GM23338 (cell line): ENCODE results near the gene GNB4. TPM values are rescaled to one million over a fixed set of nuclear protein-coding genes. Genes with fewer than 3 reads are reported as not detected.
A peak's percentile ranks its signal among the peaks of the same experiment; 100 is the strongest.

Experiments used
- ATAC-seq: fragments of 200-7000 bp; cut with Tn5 transposase; 3 replicates; pipeline ENCODE4 v1.9.1; 2020
- DNase-seq: peaks from one replicate; pipeline ENCODE4 v3.0.0-alpha.2; 2015; ENCODE audit warnings: low spot score
- H2AFZ ChIP-seq: fragments of 200-600 bp; sonication (generic); 2 replicates; pipeline ENCODE4 v1.8.0; 2016; ENCODE audit warnings: antibody characterized with exemption, mild to moderate bottlenecking, moderate library complexity
- H3F3A ChIP-seq: fragments of 200-600 bp; sonication (generic); replicated peaks from 2 replicates; pipeline ENCODE4 v1.8.0; 2017; ENCODE audit warnings: antibody characterized with exemption, mixed run types, low read depth
- H3K27ac ChIP-seq: fragments of 200-600 bp; sonication (generic); 2 replicates; pipeline ENCODE4 v1.6.1; 2016; ENCODE audit warnings: low read depth
- H3K27me3 ChIP-seq: fragments of 200-600 bp; sonication (generic); 2 replicates; pipeline ENCODE4 v1.8.0; 2016; ENCODE audit warnings: mild to moderate bottlenecking, mixed run types, moderate library complexity; ENCODE audit not compliant: insufficient read depth
- H3K36me3 ChIP-seq: fragments of 200-600 bp; sonication (generic); 2 replicates; pipeline ENCODE4 v1.8.0; 2016; ENCODE audit warnings: mild to moderate bottlenecking; ENCODE audit not compliant: insufficient read depth
- H3K4me1 ChIP-seq: fragments of 200-600 bp; sonication (generic); 2 replicates; pipeline ENCODE4 v1.8.0; 2016; ENCODE audit warnings: mild to moderate bottlenecking, moderate library complexity; ENCODE audit not compliant: insufficient read depth
- H3K4me2 ChIP-seq: fragments of 200-600 bp; sonication (generic); 2 replicates; pipeline ENCODE4 v1.7.1; 2017; ENCODE audit warnings: mixed run types
- H3K4me3 ChIP-seq: fragments of 200-600 bp; sonication (generic); 2 replicates; pipeline ENCODE4 v1.6.1; 2016; ENCODE audit warnings: mixed run types
- H3K79me2 ChIP-seq: fragments of 200-600 bp; sonication (generic); replicated peaks from 2 replicates; pipeline ENCODE4 v1.8.0; 2017; ENCODE audit warnings: mild to moderate bottlenecking; ENCODE audit not compliant: insufficient read depth
- H3K9me2 ChIP-seq: fragments of 200-600 bp; sonication (generic); 2 replicates; pipeline ENCODE4 v1.8.0; 2017; ENCODE audit not compliant: insufficient read depth
- H4K20me1 ChIP-seq: fragments of 200-600 bp; sonication (generic); replicated peaks from 2 replicates; pipeline ENCODE4 v1.8.0; 2017; ENCODE audit warnings: mild to moderate bottlenecking; ENCODE audit not compliant: insufficient read depth
- H3K27ac Mint-ChIP-seq: 2 replicates; pipeline ENCODE4 v1.8.0; 2020; ENCODE audit warnings: inconsistent platforms, mild to moderate bottlenecking, moderate library complexity, mixed read lengths
- H3K27me3 Mint-ChIP-seq: 3 replicates; pipeline ENCODE4 v1.8.0; 2022; ENCODE audit warnings: low read depth, mild to moderate bottlenecking, moderate library complexity, mixed read lengths, inconsistent platforms; ENCODE audit not compliant: insufficient read depth, poor library complexity
- H3K36me3 Mint-ChIP-seq: 3 replicates; pipeline ENCODE4 v1.8.0; 2021; ENCODE audit warnings: low read depth, mild to moderate bottlenecking, inconsistent platforms, moderate library complexity, mixed read lengths
- H3K4me1 Mint-ChIP-seq: 3 replicates; pipeline ENCODE4 v1.8.0; 2020; ENCODE audit warnings: mild to moderate bottlenecking, inconsistent platforms, mixed read lengths
- H3K4me3 Mint-ChIP-seq: 3 replicates; pipeline ENCODE4 v1.8.0; 2021; ENCODE audit warnings: moderate library complexity, mild to moderate bottlenecking, inconsistent platforms, mixed read lengths
- H3K9me3 Mint-ChIP-seq: 3 replicates; pipeline ENCODE4 v1.8.0; 2020; ENCODE audit warnings: moderate library complexity, mild to moderate bottlenecking, inconsistent platforms, mixed read lengths
- EZH2phosphoT487 ChIP-seq: fragments of 200-600 bp; sonication (generic); IDR thresholded peaks from one replicate; pipeline ENCODE4 v1.8.1; 2018; ENCODE audit warnings: antibody characterized with exemption; ENCODE audit not compliant: unreplicated experiment
- ZNF331 ChIP-seq: fragments of 250-450 bp; sonication (Bioruptor Pico); IDR thresholded peaks from 2 replicates; pipeline ENCODE4 v1.5.0; 2020; ENCODE audit warnings: low read depth, mild to moderate bottlenecking, moderate library complexity
- polyA plus RNA-seq: library from polyadenylated mRNA; unstranded; fragments of >200 nt; fragmentation: Nextera tagmentation; extraction: Ambion mirVana; gene quantifications from 2 replicates; pipeline ENCODE4 v1.2.1, GENCODE V29; 2016
- total RNA-seq: library from RNA; depleted of rRNA; stranded (reverse); fragments of >200 nt; shearing (Covaris generic); gene quantifications from 2 replicates; pipeline ENCODE4 v1.2.3, GENCODE V29; 2014
- TF ChIP-seq, protein P1 (sequence below): fragments of 250-450 bp; sonication (Bioruptor Pico); IDR thresholded peaks from 2 replicates; pipeline ENCODE4 v1.5.0; 2020; ENCODE audit warnings: mild to moderate bottlenecking, moderate library complexity
- TF ChIP-seq, protein P2 (sequence below): IDR thresholded peaks from one replicate; pipeline ENCODE4 v1.6.1; 2018; ENCODE audit warnings: antibody characterized with exemption; ENCODE audit not compliant: unreplicated experiment
- TF ChIP-seq, protein P3 (sequence below), 2 experiments: fragments of 200-600 bp in 1 of 2; sonication (generic) in 1 of 2; conservative IDR thresholded peaks; 2 replicates each; pipeline versions ENCODE4 v1.5.1 to v1.6.1; 2016 to 2017; ENCODE audit warnings: antibody characterized with exemption in 2 of 2, low read depth in 2 of 2, mild to moderate bottlenecking in 2 of 2, moderate library complexity in 1 of 2
- TF ChIP-seq, protein P4 (sequence below): IDR thresholded peaks from 2 replicates; pipeline ENCODE4 v1.6.1; 2016; ENCODE audit warnings: antibody characterized with exemption

The GNB4 gene
- total and polyA plus RNA-seq, 2 experiments from 2014 or later: 11.3 to 28.4 TPM

DNA sequence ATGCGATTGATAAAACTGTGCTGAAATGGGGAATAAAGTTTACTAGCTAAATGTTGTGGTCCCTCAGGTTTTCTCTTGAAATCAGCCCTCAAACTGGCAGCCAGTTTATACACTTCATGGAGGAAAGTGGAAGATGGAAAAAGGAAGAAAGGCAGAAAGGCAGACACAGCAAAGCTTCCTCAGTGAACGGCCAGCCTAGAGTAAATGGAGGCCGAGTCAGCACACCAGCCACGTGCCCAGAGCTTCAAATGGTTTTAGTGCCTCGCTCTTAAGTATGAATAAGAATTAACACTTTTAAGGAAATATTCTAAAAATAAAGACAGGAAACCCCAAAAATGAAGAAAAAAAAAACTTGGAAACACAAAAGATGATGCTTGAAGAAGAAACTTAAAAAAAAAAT lies 48.3 kb downstream of the GNB4 start:
- H4K20me1 ChIP-seq: no peaks in the 10 kb centered on the region
- H3K27me3 ChIP-seq: no peaks in the 10 kb centered on the region
- no peaks in the 10 kb centered on the region for H3K36me3 ChIP-seq
- no peak overlapping the region for H3K4me3 ChIP-seq
- no peaks in the 10 kb centered on the region for H3K79me2 ChIP-seq
- no peaks in the 10 kb centered on the region for H3K27me3 Mint-ChIP-seq
- no peak overlapping the region for H2AFZ ChIP-seq
- peak overlapping the region; percentile 55 for H3K27ac ChIP-seq
- H3F3A ChIP-seq: no peaks in the 10 kb centered on the region
- peaks cover 43% of the 10 kb centered on the region for H3K4me1 ChIP-seq
- H3K4me2 ChIP-seq: no peak overlapping the region
- ATAC-seq: peak; percentile 22; the same call in 2 of the 3 replicates
- no peaks in the 10 kb centered on the region for H3K9me3 Mint-ChIP-seq
- no peak overlapping the region for H3K4me3 Mint-ChIP-seq
- H3K27ac Mint-ChIP-seq: peak overlapping the region; percentile 87
- H3K4me1 Mint-ChIP-seq: peaks cover 47% of the 10 kb centered on the region
- no peak for DNase-seq
- H3K9me2 ChIP-seq: no peaks in the 10 kb centered on the region
- TF ChIP-seq, protein P1, sequence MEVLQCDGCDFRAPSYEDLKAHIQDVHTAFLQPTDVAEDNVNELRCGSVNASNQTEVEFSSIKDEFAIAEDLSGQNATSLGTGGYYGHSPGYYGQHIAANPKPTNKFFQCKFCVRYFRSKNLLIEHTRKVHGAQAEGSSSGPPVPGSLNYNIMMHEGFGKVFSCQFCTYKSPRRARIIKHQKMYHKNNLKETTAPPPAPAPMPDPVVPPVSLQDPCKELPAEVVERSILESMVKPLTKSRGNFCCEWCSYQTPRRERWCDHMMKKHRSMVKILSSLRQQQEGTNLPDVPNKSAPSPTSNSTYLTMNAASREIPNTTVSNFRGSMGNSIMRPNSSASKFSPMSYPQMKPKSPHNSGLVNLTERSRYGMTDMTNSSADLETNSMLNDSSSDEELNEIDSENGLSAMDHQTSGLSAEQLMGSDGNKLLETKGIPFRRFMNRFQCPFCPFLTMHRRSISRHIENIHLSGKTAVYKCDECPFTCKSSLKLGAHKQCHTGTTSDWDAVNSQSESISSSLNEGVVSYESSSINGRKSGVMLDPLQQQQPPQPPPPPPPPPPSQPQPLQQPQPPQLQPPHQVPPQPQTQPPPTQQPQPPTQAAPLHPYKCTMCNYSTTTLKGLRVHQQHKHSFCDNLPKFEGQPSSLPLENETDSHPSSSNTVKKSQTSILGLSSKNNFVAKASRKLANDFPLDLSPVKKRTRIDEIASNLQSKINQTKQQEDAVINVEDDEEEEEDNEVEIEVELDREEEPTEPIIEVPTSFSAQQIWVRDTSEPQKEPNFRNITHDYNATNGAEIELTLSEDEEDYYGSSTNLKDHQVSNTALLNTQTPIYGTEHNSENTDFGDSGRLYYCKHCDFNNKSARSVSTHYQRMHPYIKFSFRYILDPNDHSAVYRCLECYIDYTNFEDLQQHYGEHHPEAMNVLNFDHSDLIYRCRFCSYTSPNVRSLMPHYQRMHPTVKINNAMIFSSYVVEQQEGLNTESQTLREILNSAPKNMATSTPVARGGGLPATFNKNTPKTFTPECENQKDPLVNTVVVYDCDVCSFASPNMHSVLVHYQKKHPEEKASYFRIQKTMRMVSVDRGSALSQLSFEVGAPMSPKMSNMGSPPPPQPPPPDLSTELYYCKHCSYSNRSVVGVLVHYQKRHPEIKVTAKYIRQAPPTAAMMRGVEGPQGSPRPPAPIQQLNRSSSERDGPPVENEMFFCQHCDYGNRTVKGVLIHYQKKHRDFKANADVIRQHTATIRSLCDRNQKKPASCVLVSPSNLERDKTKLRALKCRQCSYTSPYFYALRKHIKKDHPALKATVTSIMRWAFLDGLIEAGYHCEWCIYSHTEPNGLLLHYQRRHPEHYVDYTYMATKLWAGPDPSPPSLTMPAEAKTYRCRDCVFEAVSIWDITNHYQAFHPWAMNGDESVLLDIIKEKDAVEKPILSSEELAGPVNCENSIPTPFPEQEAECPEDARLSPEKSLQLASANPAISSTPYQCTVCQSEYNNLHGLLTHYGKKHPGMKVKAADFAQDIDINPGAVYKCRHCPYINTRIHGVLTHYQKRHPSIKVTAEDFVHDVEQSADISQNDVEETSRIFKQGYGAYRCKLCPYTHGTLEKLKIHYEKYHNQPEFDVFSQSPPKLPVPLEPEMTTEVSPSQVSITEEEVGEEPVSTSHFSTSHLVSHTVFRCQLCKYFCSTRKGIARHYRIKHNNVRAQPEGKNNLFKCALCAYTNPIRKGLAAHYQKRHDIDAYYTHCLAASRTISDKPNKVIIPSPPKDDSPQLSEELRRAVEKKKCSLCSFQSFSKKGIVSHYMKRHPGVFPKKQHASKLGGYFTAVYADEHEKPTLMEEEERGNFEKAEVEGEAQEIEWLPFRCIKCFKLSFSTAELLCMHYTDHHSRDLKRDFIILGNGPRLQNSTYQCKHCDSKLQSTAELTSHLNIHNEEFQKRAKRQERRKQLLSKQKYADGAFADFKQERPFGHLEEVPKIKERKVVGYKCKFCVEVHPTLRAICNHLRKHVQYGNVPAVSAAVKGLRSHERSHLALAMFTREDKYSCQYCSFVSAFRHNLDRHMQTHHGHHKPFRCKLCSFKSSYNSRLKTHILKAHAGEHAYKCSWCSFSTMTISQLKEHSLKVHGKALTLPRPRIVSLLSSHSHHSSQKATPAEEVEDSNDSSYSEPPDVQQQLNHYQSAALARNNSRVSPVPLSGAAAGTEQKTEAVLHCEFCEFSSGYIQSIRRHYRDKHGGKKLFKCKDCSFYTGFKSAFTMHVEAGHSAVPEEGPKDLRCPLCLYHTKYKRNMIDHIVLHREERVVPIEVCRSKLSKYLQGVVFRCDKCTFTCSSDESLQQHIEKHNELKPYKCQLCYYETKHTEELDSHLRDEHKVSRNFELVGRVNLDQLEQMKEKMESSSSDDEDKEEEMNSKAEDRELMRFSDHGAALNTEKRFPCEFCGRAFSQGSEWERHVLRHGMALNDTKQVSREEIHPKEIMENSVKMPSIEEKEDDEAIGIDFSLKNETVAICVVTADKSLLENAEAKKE (CRISPR knock-in tag): no peak
- TF ChIP-seq, protein P2, sequence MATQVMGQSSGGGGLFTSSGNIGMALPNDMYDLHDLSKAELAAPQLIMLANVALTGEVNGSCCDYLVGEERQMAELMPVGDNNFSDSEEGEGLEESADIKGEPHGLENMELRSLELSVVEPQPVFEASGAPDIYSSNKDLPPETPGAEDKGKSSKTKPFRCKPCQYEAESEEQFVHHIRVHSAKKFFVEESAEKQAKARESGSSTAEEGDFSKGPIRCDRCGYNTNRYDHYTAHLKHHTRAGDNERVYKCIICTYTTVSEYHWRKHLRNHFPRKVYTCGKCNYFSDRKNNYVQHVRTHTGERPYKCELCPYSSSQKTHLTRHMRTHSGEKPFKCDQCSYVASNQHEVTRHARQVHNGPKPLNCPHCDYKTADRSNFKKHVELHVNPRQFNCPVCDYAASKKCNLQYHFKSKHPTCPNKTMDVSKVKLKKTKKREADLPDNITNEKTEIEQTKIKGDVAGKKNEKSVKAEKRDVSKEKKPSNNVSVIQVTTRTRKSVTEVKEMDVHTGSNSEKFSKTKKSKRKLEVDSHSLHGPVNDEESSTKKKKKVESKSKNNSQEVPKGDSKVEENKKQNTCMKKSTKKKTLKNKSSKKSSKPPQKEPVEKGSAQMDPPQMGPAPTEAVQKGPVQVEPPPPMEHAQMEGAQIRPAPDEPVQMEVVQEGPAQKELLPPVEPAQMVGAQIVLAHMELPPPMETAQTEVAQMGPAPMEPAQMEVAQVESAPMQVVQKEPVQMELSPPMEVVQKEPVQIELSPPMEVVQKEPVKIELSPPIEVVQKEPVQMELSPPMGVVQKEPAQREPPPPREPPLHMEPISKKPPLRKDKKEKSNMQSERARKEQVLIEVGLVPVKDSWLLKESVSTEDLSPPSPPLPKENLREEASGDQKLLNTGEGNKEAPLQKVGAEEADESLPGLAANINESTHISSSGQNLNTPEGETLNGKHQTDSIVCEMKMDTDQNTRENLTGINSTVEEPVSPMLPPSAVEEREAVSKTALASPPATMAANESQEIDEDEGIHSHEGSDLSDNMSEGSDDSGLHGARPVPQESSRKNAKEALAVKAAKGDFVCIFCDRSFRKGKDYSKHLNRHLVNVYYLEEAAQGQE: no peak
- TF ChIP-seq, protein P3, sequence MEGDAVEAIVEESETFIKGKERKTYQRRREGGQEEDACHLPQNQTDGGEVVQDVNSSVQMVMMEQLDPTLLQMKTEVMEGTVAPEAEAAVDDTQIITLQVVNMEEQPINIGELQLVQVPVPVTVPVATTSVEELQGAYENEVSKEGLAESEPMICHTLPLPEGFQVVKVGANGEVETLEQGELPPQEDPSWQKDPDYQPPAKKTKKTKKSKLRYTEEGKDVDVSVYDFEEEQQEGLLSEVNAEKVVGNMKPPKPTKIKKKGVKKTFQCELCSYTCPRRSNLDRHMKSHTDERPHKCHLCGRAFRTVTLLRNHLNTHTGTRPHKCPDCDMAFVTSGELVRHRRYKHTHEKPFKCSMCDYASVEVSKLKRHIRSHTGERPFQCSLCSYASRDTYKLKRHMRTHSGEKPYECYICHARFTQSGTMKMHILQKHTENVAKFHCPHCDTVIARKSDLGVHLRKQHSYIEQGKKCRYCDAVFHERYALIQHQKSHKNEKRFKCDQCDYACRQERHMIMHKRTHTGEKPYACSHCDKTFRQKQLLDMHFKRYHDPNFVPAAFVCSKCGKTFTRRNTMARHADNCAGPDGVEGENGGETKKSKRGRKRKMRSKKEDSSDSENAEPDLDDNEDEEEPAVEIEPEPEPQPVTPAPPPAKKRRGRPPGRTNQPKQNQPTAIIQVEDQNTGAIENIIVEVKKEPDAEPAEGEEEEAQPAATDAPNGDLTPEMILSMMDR (conservative IDR thresholded peaks at IDR 0.05; ENCODE audit: low read depth in 2 of 2): no peak
- TF ChIP-seq EZH2phosphoT487: no peak
- TF ChIP-seq ZNF331: no peak
- TF ChIP-seq, protein P4, sequence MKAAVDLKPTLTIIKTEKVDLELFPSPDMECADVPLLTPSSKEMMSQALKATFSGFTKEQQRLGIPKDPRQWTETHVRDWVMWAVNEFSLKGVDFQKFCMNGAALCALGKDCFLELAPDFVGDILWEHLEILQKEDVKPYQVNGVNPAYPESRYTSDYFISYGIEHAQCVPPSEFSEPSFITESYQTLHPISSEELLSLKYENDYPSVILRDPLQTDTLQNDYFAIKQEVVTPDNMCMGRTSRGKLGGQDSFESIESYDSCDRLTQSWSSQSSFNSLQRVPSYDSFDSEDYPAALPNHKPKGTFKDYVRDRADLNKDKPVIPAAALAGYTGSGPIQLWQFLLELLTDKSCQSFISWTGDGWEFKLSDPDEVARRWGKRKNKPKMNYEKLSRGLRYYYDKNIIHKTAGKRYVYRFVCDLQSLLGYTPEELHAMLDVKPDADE: no peak
- no peaks in the 10 kb centered on the region for H3K36me3 Mint-ChIP-seq
